Subcutaneous abdominal adipose tissue (tissue), 5 donors: ENCODE measurements around the gene C1QTNF1.

Experiments used
- H3K27ac ChIP-seq: one replicate; pipeline ENCODE4 v1.7.0; 2013; ENCODE audit warnings: low read depth, mild to moderate bottlenecking, inconsistent platforms, low read length, moderate library complexity
- H3K27me3 ChIP-seq, 5 donors: one replicate each; pipeline ENCODE4 v1.7.0; 2013; ENCODE audit warnings: low read length in 5 of 5, inconsistent platforms in 1 of 5; ENCODE audit not compliant: control insufficient read depth in 5 of 5, insufficient read depth in 4 of 5
- H3K36me3 ChIP-seq, 5 donors: one replicate each; pipeline ENCODE4 v1.7.0; 2013; ENCODE audit warnings: low read length in 5 of 5; ENCODE audit not compliant: control insufficient read depth in 5 of 5, insufficient read depth in 5 of 5
- H3K4me1 ChIP-seq, 5 donors: one replicate each; pipeline ENCODE4 v1.7.0; 2013; ENCODE audit warnings: low read length in 5 of 5, mild to moderate bottlenecking in 3 of 5, moderate library complexity in 1 of 5; ENCODE audit not compliant: control insufficient read depth in 5 of 5, insufficient read depth in 5 of 5
- H3K4me3 ChIP-seq, 5 donors: one replicate each; pipeline ENCODE4 v1.7.0; 2013; ENCODE audit warnings: low read length in 5 of 5, low read depth in 1 of 5
- H3K9ac ChIP-seq, 5 donors: one replicate each; pipeline ENCODE4 v1.7.0; 2013; ENCODE audit warnings: low read length in 5 of 5, mild to moderate bottlenecking in 4 of 5, moderate library complexity in 3 of 5
- H3K9me3 ChIP-seq, 5 donors: one replicate each; pipeline ENCODE4 v1.7.0; 2013; ENCODE audit warnings: low read length in 5 of 5; ENCODE audit not compliant: control insufficient read depth in 5 of 5
- donor health status: healthy.
- donor health status: healthy.
- donor health status: healthy.
- donor health status: healthy.
- donor health status: healthy.

Gene C1QTNF1

GRCh38 chr17:79031996-79032875 is 8.3 kb downstream of the C1QTNF1 start:
- Histone ChIP-seq H3K4me1 (peaks cover 19 to 69% (median 65%) of the 10 kb centered on the region in 5 donors), H3K27me3 (peaks cover 0 to 1% (median 0%) of the 10 kb centered on the region in 5 donors), H3K27ac (no peak overlapping the region), H3K36me3 (no peaks in the 10 kb centered on the region), H3K9me3 (no peaks in the 10 kb centered on the region), H3K9ac (no peak overlapping the region), H3K4me3 (no peak overlapping the region)

- no peak overlapping the region for H3K4me3 ChIP-seq
- H3K27ac ChIP-seq, result peak overlapping the region; percentile 75
- H3K9me3 ChIP-seq, result no peaks in the 10 kb centered on the region
- H3K27me3 ChIP-seq, result no peaks in the 10 kb centered on the region
- peak overlapping the region in 1 of 5 donors; percentile 44 for H3K9ac ChIP-seq
- no peaks in the 10 kb centered on the region for H3K36me3 ChIP-seq
- peaks cover 12 to 61% (median 57%) of the 10 kb centered on the region in 5 donors for H3K4me1 ChIP-seq
Measured at GRCh38 chr17:79033046-79033616, 9.2 kb downstream of the C1QTNF1 start.

- H3K9ac ChIP-seq, result peak overlapping the region in 4 of 5 donors; percentile 5 to 44 (median 38)
- no peaks in the 10 kb centered on the region for H3K27me3 ChIP-seq
- H3K36me3 ChIP-seq, result no peaks in the 10 kb centered on the region
- H3K4me1 ChIP-seq, result peaks cover 17 to 58% (median 52%) of the 10 kb centered on the region in 5 donors
- no peaks in the 10 kb centered on the region for H3K9me3 ChIP-seq
- H3K27ac ChIP-seq, result peak overlapping the region; percentile 75
- no peak overlapping the region for H3K4me3 ChIP-seq
Measured at GRCh38 chr17:79033741-79034501, 10.0 kb downstream of the C1QTNF1 start.

GRCh38 chr17:79034931-79035485 is 11.0 kb downstream of the C1QTNF1 start:
- Histone ChIP-seq H3K36me3 (no peaks in the 10 kb centered on the region), H3K4me3 (no peak overlapping the region), H3K4me1 (peaks cover 17 to 51% (median 44%) of the 10 kb centered on the region in 5 donors), H3K27me3 (no peaks in the 10 kb centered on the region), H3K9ac (peak overlapping the region in 1 of 5 donors; percentile 21), H3K9me3 (no peaks in the 10 kb centered on the region), H3K27ac (peak overlapping the region; percentile 75)

- Histone ChIP-seq H3K4me3 (no peak overlapping the region), H3K9me3 (no peaks in the 10 kb centered on the region), H3K27me3 (no peaks in the 10 kb centered on the region), H3K27ac (peak overlapping the region; percentile 70), H3K9ac (no peak overlapping the region), H3K4me1 (peaks cover 17 to 51% (median 42%) of the 10 kb centered on the region in 5 donors), H3K36me3 (no peaks in the 10 kb centered on the region)
Measured at GRCh38 chr17:79035686-79036085, 11.7 kb downstream of the C1QTNF1 start.

- Histone ChIP-seq H3K27ac (peak overlapping the region; percentile 70), H3K9me3 (no peaks in the 10 kb centered on the region), H3K4me1 (peaks cover 17 to 51% (median 42%) of the 10 kb centered on the region in 5 donors), H3K4me3 (no peak overlapping the region), H3K27me3 (no peaks in the 10 kb centered on the region), H3K36me3 (no peaks in the 10 kb centered on the region), H3K9ac (peak overlapping the region in 1 of 5 donors; percentile 18)
Measured at GRCh38 chr17:79036181-79036580, 12.2 kb downstream of the C1QTNF1 start.

- Histone ChIP-seq H3K27ac (peak overlapping the region; percentile 70), H3K4me1 (peaks cover 17 to 51% (median 42%) of the 10 kb centered on the region in 5 donors), H3K36me3 (no peaks in the 10 kb centered on the region), H3K4me3 (no peak overlapping the region), H3K9ac (peak overlapping the region in 1 of 5 donors; percentile 18), H3K9me3 (no peaks in the 10 kb centered on the region), H3K27me3 (no peaks in the 10 kb centered on the region)
Measured at GRCh38 chr17:79036596-79036995, 12.6 kb downstream of the C1QTNF1 start.

GRCh38 chr17:79038545-79039135 is 14.7 kb downstream of the C1QTNF1 start:
- Histone ChIP-seq H3K27me3 (no peaks in the 10 kb centered on the region), H3K27ac (peak overlapping the region; percentile 54), H3K9ac (peak overlapping the region in 1 of 5 donors; percentile 37), H3K36me3 (peaks cover 0 to 3% (median 0%) of the 10 kb centered on the region in 5 donors), H3K4me1 (peaks cover 17 to 51% (median 43%) of the 10 kb centered on the region in 5 donors), H3K9me3 (no peaks in the 10 kb centered on the region), H3K4me3 (no peak overlapping the region)

GRCh38 chr17:79039171-79039570 is 15.2 kb downstream of the C1QTNF1 start:
- peaks cover 0 to 7% (median 2%) of the 10 kb centered on the region in 5 donors for H3K36me3 ChIP-seq
- H3K27ac ChIP-seq, result peak overlapping the region; percentile 7
- peaks cover 17 to 51% (median 42%) of the 10 kb centered on the region in 5 donors for H3K4me1 ChIP-seq
- no peaks in the 10 kb centered on the region for H3K27me3 ChIP-seq
- no peaks in the 10 kb centered on the region for H3K9me3 ChIP-seq
- H3K4me3 ChIP-seq, result no peak overlapping the region
- H3K9ac ChIP-seq, result peak overlapping the region in 1 of 5 donors; percentile 37
